GM08714 (cell line): ENCODE data around the gene GLS.

Source experiments
- H3K4me3 ChIP-seq: fragments of 200-500 bp; sonication (Bioruptor generic); 2 replicates; pipeline ENCODE4 v1.5.1; 2014; ENCODE audit warnings: mild to moderate bottlenecking, low read length, inconsistent platforms
- ZNF274 ChIP-seq: IDR thresholded peaks from 2 replicates; pipeline ENCODE4 v1.6.1; 2012; ENCODE audit warnings: mild to moderate bottlenecking, low read depth, low read length

The GLS gene

GRCh38 chr2:190889175-190889943 is 8.7 kb downstream of the GLS start:
- no peak overlapping the region for H3K4me3 ChIP-seq
- TF ChIP-seq ZNF274, result no peak

- H3K4me3 ChIP-seq, result no peak overlapping the region
- TF ChIP-seq ZNF274, result no peak
These were observed 10.8 kb downstream of the GLS start for GRCh38 chr2:190891372-190891771.

- no peak for TF ChIP-seq ZNF274
- no peak overlapping the region for H3K4me3 ChIP-seq
These were observed 11.3 kb downstream of the GLS start for GRCh38 chr2:190891889-190892288.

GRCh38 chr2:190893157-190893556 is 12.5 kb downstream of the GLS start:
- TF ChIP-seq ZNF274, result no peak
- no peak overlapping the region for H3K4me3 ChIP-seq

GRCh38 chr2:190896477-190896876 is 15.9 kb downstream of the GLS start:
- no peak overlapping the region for H3K4me3 ChIP-seq
- TF ChIP-seq ZNF274, result no peak

- TF ChIP-seq ZNF274, result no peak
- no peak overlapping the region for H3K4me3 ChIP-seq
These were observed 23.3 kb downstream of the GLS start for GRCh38 chr2:190903693-190904450.

GRCh38 chr2:190904640-190905261 is 24.1 kb downstream of the GLS start:
- no peak for TF ChIP-seq ZNF274
- H3K4me3 ChIP-seq, result no peak overlapping the region

- no peak for TF ChIP-seq ZNF274
- no peak overlapping the region for H3K4me3 ChIP-seq
These were observed 27.9 kb downstream of the GLS start for GRCh38 chr2:190908532-190908931.

- no peak for TF ChIP-seq ZNF274
- H3K4me3 ChIP-seq, result no peak overlapping the region
These were observed 29.1 kb downstream of the GLS start for GRCh38 chr2:190909680-190910079.

- H3K4me3 ChIP-seq, result no peak overlapping the region
- no peak for TF ChIP-seq ZNF274
These were observed 29.9 kb downstream of the GLS start for GRCh38 chr2:190910341-190911136.

GRCh38 chr2:190911813-190912212 is 31.2 kb downstream of the GLS start:
- TF ChIP-seq ZNF274, result no peak
- H3K4me3 ChIP-seq, result no peak overlapping the region

DNA sequence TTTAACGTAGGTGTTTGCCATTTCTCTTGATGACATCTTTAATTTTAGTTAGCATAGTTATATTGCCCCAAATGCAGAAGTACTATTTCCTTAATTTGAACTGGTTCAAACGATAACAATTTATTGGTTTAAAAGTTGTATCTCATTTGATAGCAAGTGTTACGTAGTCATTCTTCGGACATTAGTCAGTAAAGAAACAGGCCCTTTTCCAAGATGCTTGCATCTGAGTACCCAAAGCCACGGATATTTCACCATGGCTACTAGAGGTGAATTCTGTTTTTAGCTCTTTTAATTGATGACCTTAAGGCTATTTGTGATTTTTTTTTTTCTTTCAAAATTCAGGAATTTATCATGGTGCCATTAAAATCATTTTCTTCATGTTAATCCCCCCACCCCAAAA is 32.1 kb downstream of the GLS start:
- TF ChIP-seq ZNF274, result no peak

DNA sequence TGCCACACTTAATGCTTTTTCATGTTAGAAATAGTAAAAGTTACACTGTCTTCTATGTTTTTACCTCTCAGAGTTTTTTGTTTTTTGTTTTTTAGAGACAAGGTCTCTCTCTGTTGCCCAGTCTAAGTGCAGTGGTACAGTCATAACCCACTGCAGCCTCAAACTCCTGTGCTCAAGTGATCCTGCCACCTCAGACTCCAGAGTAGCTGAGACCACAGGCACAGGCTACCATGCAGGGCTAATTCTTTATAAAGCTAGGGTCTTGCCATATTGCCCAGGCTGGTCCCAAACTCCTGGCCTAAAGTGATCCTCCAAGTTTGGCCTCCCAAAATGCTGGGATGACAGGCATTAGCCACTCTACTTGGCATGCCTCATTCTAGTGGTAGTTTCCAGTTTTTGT is 33.1 kb downstream of the GLS start:
- H3K4me3 ChIP-seq, result no peak overlapping the region
- TF ChIP-seq ZNF274, result no peak

More for the DNA sequence above, 32.1 kb downstream of the GLS start:
- no peak overlapping the region for H3K4me3 ChIP-seq

GRCh38 chr2:190916829-190917228 is 36.2 kb downstream of the GLS start:
- TF ChIP-seq ZNF274, result no peak

More at GRCh38 chr2:190916829-190917228, 36.2 kb downstream of the GLS start:
- no peak overlapping the region for H3K4me3 ChIP-seq
